OCI-LY7 (cell line): ENCODE measurements around the gene MISP. TPM values are rescaled to one million over a fixed set of nuclear protein-coding genes. Genes with fewer than 3 reads are reported as not detected.

Experiments used
- BruUV-seq: library from RNA; stranded (reverse); fragments of 400-500 nt; replicated peaks from 2 replicates; lab custom pipeline; 2021; lab: Mats Ljungman, UMichigan
- CTCF ChIA-PET: fragments of 300-600 bp; sonication (Branson Sonifier 250); formaldehyde crosslinking; loops from one replicate; lab custom pipeline; 2022; ENCODE audit warnings: antibody characterized with exemption; ENCODE audit not compliant: unreplicated experiment; lab: Charles Lee
- POLR2A ChIA-PET: fragments of 300-600 bp; sonication (Branson Sonifier 250); formaldehyde crosslinking; loops from one replicate; lab custom pipeline; 2022; ENCODE audit warnings: antibody characterized with exemption; lab: Charles Lee
- DNase-seq: peaks from one replicate; pipeline ENCODE4 v3.0.0-alpha.2; 2015; ENCODE audit warnings: low spot score
- H2AFZ ChIP-seq: fragments of 200-600 bp; sonication (generic), shearing (Covaris generic); 2 replicates; pipeline ENCODE4 v1.6.1; 2014; ENCODE audit warnings: mild to moderate bottlenecking, antibody characterized with exemption, low read length, moderate library complexity
- H3K27ac ChIP-seq: fragments of 200-600 bp; sonication (generic); 2 replicates; pipeline ENCODE4 v1.5.1; 2014; ENCODE audit warnings: mixed run types, low read depth, mild to moderate bottlenecking, moderate library complexity, low read length, inconsistent platforms; ENCODE audit not compliant: poor library complexity, severe bottlenecking
- H3K36me3 ChIP-seq: fragments of 200-600 bp; sonication (generic); 2 replicates; pipeline ENCODE4 v1.6.1; 2014; ENCODE audit warnings: mild to moderate bottlenecking, antibody characterized with exemption, low read length, moderate library complexity, mixed read lengths; ENCODE audit not compliant: insufficient read depth
- H3K4me1 ChIP-seq: fragments of 200-600 bp; sonication (generic); 2 replicates; pipeline ENCODE4 v1.5.1; 2014; ENCODE audit warnings: mild to moderate bottlenecking, low read length; ENCODE audit not compliant: insufficient read depth, poor library complexity, severe bottlenecking
- H3K4me2 ChIP-seq: fragments of 200-600 bp; sonication (generic); 2 replicates; pipeline ENCODE4 v1.6.1; 2014; ENCODE audit warnings: mild to moderate bottlenecking, low read length
- H3K4me3 ChIP-seq: fragments of 200-600 bp; sonication (generic); 2 replicates; pipeline ENCODE4 v1.5.1; 2014; ENCODE audit warnings: mild to moderate bottlenecking, low read depth, low read length; ENCODE audit not compliant: poor library complexity, severe bottlenecking
- H3K79me2 ChIP-seq: fragments of 200-600 bp; sonication (generic); 2 replicates; pipeline ENCODE4 v1.6.1; 2016; ENCODE audit warnings: low read depth, mild to moderate bottlenecking, low read length, moderate library complexity, mixed read lengths; ENCODE audit not compliant: insufficient read depth
- H3K9me2 ChIP-seq: fragments of 200-600 bp; sonication (generic); 2 replicates; pipeline ENCODE4 v1.6.1; 2016; ENCODE audit warnings: mild to moderate bottlenecking, low read length, mixed read lengths; ENCODE audit not compliant: insufficient read depth
- H3K9me3 ChIP-seq: fragments of 200-600 bp; sonication (generic); 2 replicates; pipeline ENCODE4 v1.6.1; 2014; ENCODE audit warnings: mild to moderate bottlenecking, mixed run types, low read length, mixed read lengths
- H4K20me1 ChIP-seq: fragments of 200-600 bp; sonication (generic); 2 replicates; pipeline ENCODE4 v1.6.1; 2014; ENCODE audit warnings: mild to moderate bottlenecking, antibody characterized with exemption, low read length, moderate library complexity, mixed read lengths; ENCODE audit not compliant: insufficient read depth
- CTCF ChIP-seq: fragments of 200-600 bp; sonication (generic); conservative IDR thresholded peaks from 2 replicates; pipeline ENCODE4 v1.5.1; 2014; ENCODE audit warnings: mild to moderate bottlenecking, antibody characterized with exemption, low read length, moderate library complexity, mixed read lengths
- EZH2phosphoT487 ChIP-seq: fragments of 200-600 bp; sonication (generic); IDR thresholded peaks from 2 replicates; pipeline ENCODE4 v1.6.1; 2018; ENCODE audit warnings: low read depth, borderline replicate concordance, mild to moderate bottlenecking, mixed run types, antibody characterized with exemption, low read length, moderate library complexity, mixed read lengths
- intact Hi-C: fragments of 100-400 bp; cut with micrococcal nuclease; formaldehyde crosslinking; loops from one replicate; pipeline ENCODE4 v1.10.0; 2022; ENCODE audit not compliant: unreplicated experiment
- total RNA-seq, 2 experiments: library from RNA; depleted of rRNA in 1 of 2; stranded (reverse); fragments of >200 nt in 1 of 2; shearing (Covaris generic) in 1 of 2; gene quantifications; 2 replicates each; pipeline ENCODE4 v1.2.3, GENCODE V29; 2014 to 2022

MISP gene
- total RNA-seq, 2 experiments from 2014 or later, result 0.23 TPM; not detected in 1

DNA sequence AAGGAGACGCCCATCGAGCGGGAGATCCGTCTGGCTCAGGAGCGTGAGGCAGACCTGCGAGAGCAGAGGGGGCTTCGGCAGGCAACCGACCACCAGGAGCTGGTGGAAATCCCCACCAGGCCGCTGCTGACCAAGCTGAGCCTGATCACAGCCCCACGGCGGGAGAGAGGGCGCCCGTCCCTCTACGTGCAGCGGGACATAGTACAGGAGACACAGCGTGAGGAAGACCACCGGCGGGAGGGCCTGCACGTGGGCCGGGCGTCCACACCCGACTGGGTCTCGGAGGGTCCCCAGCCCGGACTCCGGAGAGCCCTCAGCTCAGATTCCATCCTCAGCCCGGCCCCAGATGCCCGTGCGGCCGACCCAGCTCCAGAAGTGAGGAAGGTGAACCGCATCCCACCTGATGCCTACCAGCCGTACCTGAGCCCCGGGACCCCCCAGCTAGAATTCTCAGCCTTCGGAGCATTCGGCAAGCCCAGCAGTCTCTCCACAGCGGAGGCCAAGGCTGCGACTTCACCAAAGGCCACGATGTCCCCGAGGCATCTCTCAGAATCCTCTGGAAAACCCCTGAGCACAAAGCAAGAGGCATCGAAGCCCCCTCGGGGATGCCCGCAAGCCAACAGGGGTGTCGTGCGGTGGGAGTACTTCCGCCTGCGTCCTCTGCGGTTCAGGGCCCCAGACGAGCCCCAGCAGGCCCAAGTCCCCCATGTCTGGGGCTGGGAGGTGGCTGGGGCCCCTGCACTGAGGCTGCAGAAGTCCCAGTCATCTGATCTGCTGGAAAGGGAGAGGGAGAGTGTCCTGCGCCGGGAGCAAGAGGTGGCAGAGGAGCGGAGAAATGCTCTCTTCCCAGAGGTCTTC, 7.1 kb downstream of the MISP start:
- H3K27ac ChIP-seq, result no peak overlapping the region
- no peak for DNase-seq
- no TSS peak for BruUV-seq

DNA sequence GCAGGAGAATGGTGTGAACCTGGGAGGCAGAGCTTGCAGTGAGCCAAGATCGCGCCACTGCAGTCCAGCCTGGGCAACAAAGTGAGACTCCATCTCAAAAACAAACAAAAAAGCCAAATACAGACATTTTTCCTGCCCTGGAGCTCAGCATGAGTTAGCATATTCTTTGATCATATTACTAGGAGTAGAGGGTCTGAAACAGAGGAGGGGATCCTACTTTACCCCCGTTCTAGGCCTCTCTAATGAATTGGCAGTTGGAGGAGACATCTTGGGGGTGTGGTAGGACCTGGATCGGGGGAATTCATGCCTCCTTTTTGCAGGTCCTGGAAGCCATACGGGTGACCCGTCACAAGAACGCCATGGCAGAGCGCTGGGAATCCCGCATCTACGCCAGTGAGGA, 12.3 kb downstream of the MISP start:
- ChIA-PET POLR2A (interaction anchor here (0.6 kb wide), 1 partner anchor 118 kb away, joined by 3 read pairs; no protein-coding TSS in a partner anchor), CTCF (no interaction called here)
- intact Hi-C loops, result no loop called here

More for the DNA sequence above, 7.1 kb downstream of the MISP start:
- ChIA-PET POLR2A (no interaction called here), CTCF (interaction anchor here (0.6 kb wide), 1 partner anchor 1184 kb away, joined by 4 read pairs; no protein-coding TSS in a partner anchor)
- no peaks in the 10 kb centered on the region for H3K9me2 ChIP-seq
- H3K4me2 ChIP-seq, result no peak overlapping the region
- TF ChIP-seq EZH2phosphoT487 (no peak), CTCF (no peak)
- H4K20me1 ChIP-seq, result no peaks in the 10 kb centered on the region
- H3K9me3 ChIP-seq, result peaks cover 6% of the 10 kb centered on the region; the same call in 1 of the 2 replicates
- H2AFZ ChIP-seq, result no peak overlapping the region
- no peaks in the 10 kb centered on the region for H3K36me3 ChIP-seq
- no peaks in the 10 kb centered on the region for H3K4me1 ChIP-seq
- intact Hi-C loops, result no loop called here
- H3K79me2 ChIP-seq, result no peaks in the 10 kb centered on the region
- H3K4me3 ChIP-seq, result no peak overlapping the region

More for the DNA sequence above, 12.3 kb downstream of the MISP start:
- TF ChIP-seq CTCF (no peak), EZH2phosphoT487 (no peak)
- Histone ChIP-seq H3K4me1 (no peaks in the 10 kb centered on the region), H3K4me2 (no peak overlapping the region), H4K20me1 (no peaks in the 10 kb centered on the region), H3K9me2 (no peaks in the 10 kb centered on the region), H3K36me3 (no peaks in the 10 kb centered on the region), H3K79me2 (no peaks in the 10 kb centered on the region), H3K4me3 (no peak overlapping the region), H2AFZ (no peak overlapping the region), H3K27ac (no peak overlapping the region), H3K9me3 (peaks cover 6% of the 10 kb centered on the region; the same call in 1 of the 2 replicates)
- no TSS peak for BruUV-seq
- no peak for DNase-seq
